Hepatocyte (in vitro differentiated cells): Measurements from ENCODE around the gene SOS1. TPM values are rescaled to one million over a fixed set of nuclear protein-coding genes. Genes with fewer than 3 reads are reported as not detected.

Experiments used
- DNase-seq: peaks from one replicate; pipeline ENCODE4 v3.0.0-alpha.2; 2016; ENCODE audit warnings: low spot score
- H2AFZ ChIP-seq: fragments of 200-600 bp; sonication (generic); 2 replicates; pipeline ENCODE4 v1.6.0; 2016; ENCODE audit warnings: antibody characterized with exemption, mild to moderate bottlenecking
- H3K27ac ChIP-seq: fragments of 200-600 bp; sonication (generic); 2 replicates; pipeline ENCODE4 v1.5.1; 2016; ENCODE audit warnings: mild to moderate bottlenecking
- H3K27me3 ChIP-seq: fragments of 200-600 bp; sonication (generic); 2 replicates; pipeline ENCODE4 v1.6.1; 2016
- H3K36me3 ChIP-seq: fragments of 200-600 bp; sonication (generic); replicated peaks from 2 replicates; pipeline ENCODE4 v1.5.1; 2016; ENCODE audit warnings: low read depth; ENCODE audit not compliant: insufficient read depth
- H3K4me1 ChIP-seq: fragments of 200-600 bp; sonication (generic); 2 replicates; pipeline ENCODE4 v1.5.1; 2016; ENCODE audit warnings: mild to moderate bottlenecking, moderate library complexity; ENCODE audit not compliant: insufficient read depth
- H3K4me2 ChIP-seq: fragments of 200-600 bp; sonication (generic); 2 replicates; pipeline ENCODE4 v1.6.0; 2016
- H3K4me3 ChIP-seq: fragments of 200-600 bp; sonication (generic); 2 replicates; pipeline ENCODE4 v1.5.1; 2016; ENCODE audit warnings: mild to moderate bottlenecking
- H3K79me2 ChIP-seq: fragments of 200-600 bp; sonication (generic); 2 replicates; pipeline ENCODE4 v1.6.0; 2017; ENCODE audit warnings: mild to moderate bottlenecking
- H3K9me2 ChIP-seq: fragments of 200-600 bp; sonication (generic); replicated peaks from 2 replicates; pipeline ENCODE4 v1.6.0; 2017; ENCODE audit warnings: mild to moderate bottlenecking; ENCODE audit not compliant: insufficient read depth
- H3K9me3 ChIP-seq: fragments of 200-600 bp; sonication (generic); 2 replicates; pipeline ENCODE4 v1.5.1; 2016; ENCODE audit warnings: low read depth, mild to moderate bottlenecking
- H4K20me1 ChIP-seq: fragments of 200-600 bp; sonication (generic); 2 replicates; pipeline ENCODE4 v1.6.0; 2016; ENCODE audit warnings: mild to moderate bottlenecking; ENCODE audit not compliant: insufficient read depth, poor library complexity, severe bottlenecking
- EZH2 ChIP-seq: fragments of 200-600 bp; sonication (generic); IDR thresholded peaks from 2 replicates; pipeline ENCODE4 v1.6.1; 2016; ENCODE audit warnings: antibody characterized with exemption, mild to moderate bottlenecking, borderline replicate concordance
- EZH2phosphoT487 ChIP-seq: fragments of 200-600 bp; sonication (generic); IDR thresholded peaks from one replicate; pipeline ENCODE4 v1.6.1; 2018; ENCODE audit warnings: antibody characterized with exemption, mild to moderate bottlenecking, low read depth, moderate library complexity; ENCODE audit not compliant: unreplicated experiment, severe bottlenecking
- WGBS: methylation state at CpG from one replicate; pipeline ENCODE4 v1.1.6; 2016; ENCODE audit warnings: low lambda C conversion rate; ENCODE audit errors: missing lambda C conversion rate; 5-methylcytosine and 5-hydroxymethylcytosine counted together
- polyA plus RNA-seq: library from polyadenylated mRNA; unstranded; fragments of >200 nt; fragmentation: Nextera tagmentation; extraction: Ambion mirVana; gene quantifications from 2 replicates; pipeline ENCODE4 v1.2.1, GENCODE V29; 2016
- total RNA-seq: library from RNA; depleted of rRNA; stranded (reverse); fragments of >200 nt; gene quantifications from 2 replicates; pipeline ENCODE4 v1.2.3, GENCODE V29; 2014
- TF ChIP-seq, protein P1 (sequence below): fragments of 200-600 bp; sonication (generic); IDR thresholded peaks from 2 replicates; pipeline ENCODE4 v1.5.1; 2016; ENCODE audit warnings: antibody characterized with exemption, mild to moderate bottlenecking; ENCODE audit not compliant: poor library complexity

The SOS1 gene
- total and polyA plus RNA-seq, 2 experiments from 2014 or later: 11.9 to 48.4 TPM

DNA sequence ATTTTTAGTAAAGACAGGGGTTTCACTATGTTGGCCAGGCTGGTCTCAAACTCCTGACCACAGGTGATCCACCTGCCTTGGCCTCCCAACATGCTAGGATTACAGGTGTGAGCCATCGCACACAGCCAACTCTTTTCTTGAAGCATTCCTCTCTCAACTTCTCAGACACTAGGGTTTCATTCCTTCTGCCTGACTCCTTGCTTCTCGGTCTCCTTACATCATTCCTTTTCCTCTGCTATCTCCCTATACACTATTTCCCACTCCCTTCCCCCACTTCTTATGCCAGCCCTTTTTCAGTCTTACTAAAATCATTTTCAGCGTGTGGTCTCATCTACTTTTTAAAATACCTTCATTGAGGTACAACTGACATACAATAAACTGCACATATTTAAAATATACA lies 6.1 kb downstream of the SOS1 start:
- Histone ChIP-seq H3K27ac (no peak overlapping the region), H3K9me3 (no peaks in the 10 kb centered on the region), H3K4me1 (peaks cover 18% of the 10 kb centered on the region), H3K27me3 (no peaks in the 10 kb centered on the region), H3K4me3 (no peak overlapping the region), H4K20me1 (peaks cover 93% of the 10 kb centered on the region), H3K9me2 (no peaks in the 10 kb centered on the region), H3K36me3 (no peaks in the 10 kb centered on the region), H3K79me2 (peaks cover 100% of the 10 kb centered on the region), H2AFZ (no peak overlapping the region), H3K4me2 (no peak overlapping the region)
- WGBS: 90% methylated on average over 3 of the region's 3 CpGs
- TF ChIP-seq EZH2phosphoT487 (no peak), EZH2 (no peak)
- TF ChIP-seq, protein P1, sequence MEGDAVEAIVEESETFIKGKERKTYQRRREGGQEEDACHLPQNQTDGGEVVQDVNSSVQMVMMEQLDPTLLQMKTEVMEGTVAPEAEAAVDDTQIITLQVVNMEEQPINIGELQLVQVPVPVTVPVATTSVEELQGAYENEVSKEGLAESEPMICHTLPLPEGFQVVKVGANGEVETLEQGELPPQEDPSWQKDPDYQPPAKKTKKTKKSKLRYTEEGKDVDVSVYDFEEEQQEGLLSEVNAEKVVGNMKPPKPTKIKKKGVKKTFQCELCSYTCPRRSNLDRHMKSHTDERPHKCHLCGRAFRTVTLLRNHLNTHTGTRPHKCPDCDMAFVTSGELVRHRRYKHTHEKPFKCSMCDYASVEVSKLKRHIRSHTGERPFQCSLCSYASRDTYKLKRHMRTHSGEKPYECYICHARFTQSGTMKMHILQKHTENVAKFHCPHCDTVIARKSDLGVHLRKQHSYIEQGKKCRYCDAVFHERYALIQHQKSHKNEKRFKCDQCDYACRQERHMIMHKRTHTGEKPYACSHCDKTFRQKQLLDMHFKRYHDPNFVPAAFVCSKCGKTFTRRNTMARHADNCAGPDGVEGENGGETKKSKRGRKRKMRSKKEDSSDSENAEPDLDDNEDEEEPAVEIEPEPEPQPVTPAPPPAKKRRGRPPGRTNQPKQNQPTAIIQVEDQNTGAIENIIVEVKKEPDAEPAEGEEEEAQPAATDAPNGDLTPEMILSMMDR: no peak
- DNase-seq: no peak

DNA sequence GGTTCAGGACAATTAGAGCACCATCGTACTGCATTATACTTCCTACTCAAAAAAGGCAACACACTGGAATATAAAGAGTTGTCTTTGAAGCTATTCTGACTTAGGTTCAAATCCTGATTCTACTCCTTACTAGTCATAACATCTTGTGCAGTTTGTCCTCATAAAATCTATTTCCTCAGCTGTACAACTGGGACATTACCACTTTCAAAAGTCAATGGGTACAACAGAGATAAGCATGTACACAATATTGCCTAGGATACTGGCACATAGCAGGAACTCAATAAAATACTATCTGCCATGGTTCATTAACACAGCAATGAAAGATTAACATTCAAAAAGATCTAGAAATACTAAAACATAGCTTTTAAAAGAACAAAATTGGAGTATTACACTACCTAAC lies 11.3 kb downstream of the SOS1 start:
- no peak overlapping the region for H3K4me2 ChIP-seq
- H3K27ac ChIP-seq: no peak overlapping the region
- H2AFZ ChIP-seq: no peak overlapping the region
- no peaks in the 10 kb centered on the region for H3K27me3 ChIP-seq
- no peak for TF ChIP-seq EZH2phosphoT487
- TF ChIP-seq, protein P1: no peak
- no peak for TF ChIP-seq EZH2
- H4K20me1 ChIP-seq: peaks cover 93% of the 10 kb centered on the region
- no peak for DNase-seq
- no peaks in the 10 kb centered on the region for H3K36me3 ChIP-seq
- peaks cover 98% of the 10 kb centered on the region for H3K79me2 ChIP-seq
- no peak overlapping the region for H3K4me3 ChIP-seq
- WGBS: 100% methylated on average over 1 of the region's 1 CpG
- H3K9me2 ChIP-seq: no peaks in the 10 kb centered on the region
- peaks cover 5% of the 10 kb centered on the region for H3K4me1 ChIP-seq
- H3K9me3 ChIP-seq: no peaks in the 10 kb centered on the region

DNA sequence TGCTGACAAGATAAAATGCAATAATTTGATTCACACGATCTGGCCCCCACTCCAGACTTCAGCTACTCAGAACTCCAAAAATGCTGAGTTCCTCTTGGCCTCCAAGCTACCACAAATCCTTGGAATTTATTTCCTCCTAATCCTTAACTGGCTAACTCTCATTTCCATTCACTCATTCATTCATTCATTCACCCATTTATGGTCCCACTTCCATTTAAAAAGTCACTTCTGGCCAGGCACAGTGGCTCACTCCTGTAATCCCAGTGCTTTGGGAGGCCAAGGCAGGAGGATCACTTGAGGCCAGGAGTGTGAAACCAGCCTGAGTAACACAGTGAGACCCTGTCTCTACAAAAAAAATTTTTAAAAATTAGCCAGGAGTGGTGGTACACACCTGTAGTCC lies 12.5 kb downstream of the SOS1 start:
- TF ChIP-seq EZH2 (no peak), EZH2phosphoT487 (no peak)
- TF ChIP-seq, protein P1: no peak
- Histone ChIP-seq H3K79me2 (peaks cover 98% of the 10 kb centered on the region), H3K4me3 (no peak overlapping the region), H3K4me1 (peaks cover 5% of the 10 kb centered on the region), H3K27ac (no peak overlapping the region), H3K4me2 (no peak overlapping the region), H3K9me3 (no peaks in the 10 kb centered on the region), H2AFZ (no peak overlapping the region), H4K20me1 (peaks cover 93% of the 10 kb centered on the region), H3K27me3 (no peaks in the 10 kb centered on the region), H3K36me3 (no peaks in the 10 kb centered on the region), H3K9me2 (no peaks in the 10 kb centered on the region)
- DNase-seq: no peak
- 85% methylated on average over 1 of the region's 1 CpG for WGBS

DNA sequence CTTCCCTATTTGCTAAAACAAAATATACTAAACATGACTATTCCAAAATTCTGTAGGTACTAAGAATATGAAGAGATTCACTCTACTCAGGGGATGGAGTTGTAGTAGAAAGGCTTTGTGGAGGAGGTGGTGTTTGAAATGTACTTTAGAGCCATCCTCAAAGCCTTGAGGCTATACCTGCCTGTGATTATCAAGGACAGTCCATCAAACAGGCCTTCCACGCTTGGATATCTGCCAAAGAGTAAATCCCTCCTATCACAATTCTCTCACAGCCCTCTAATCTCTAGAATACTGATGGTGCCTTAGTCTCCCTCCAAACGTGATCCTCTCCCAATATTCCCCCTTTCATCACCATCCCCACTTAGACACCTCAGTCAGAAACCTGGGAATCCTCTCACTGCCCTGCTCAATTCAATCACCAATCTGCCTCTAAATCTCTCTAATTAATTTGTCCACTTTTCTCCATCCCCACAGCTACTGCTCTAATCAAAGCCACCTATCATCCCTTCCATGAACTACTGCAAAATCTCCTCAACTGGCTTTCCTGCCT lies 13.1 kb downstream of the SOS1 start:
- TF ChIP-seq EZH2 (no peak), EZH2phosphoT487 (no peak)
- TF ChIP-seq, protein P1: no peak
- Histone ChIP-seq H3K27me3 (no peaks in the 10 kb centered on the region), H3K36me3 (no peaks in the 10 kb centered on the region), H3K4me3 (no peak overlapping the region), H3K4me1 (peaks cover 5% of the 10 kb centered on the region), H3K79me2 (peaks cover 98% of the 10 kb centered on the region), H3K4me2 (no peak overlapping the region), H2AFZ (no peak overlapping the region), H3K9me3 (no peaks in the 10 kb centered on the region), H4K20me1 (peaks cover 92% of the 10 kb centered on the region), H3K9me2 (no peaks in the 10 kb centered on the region), H3K27ac (no peak overlapping the region)
- DNase-seq: peak; percentile 7
- 35% methylated on average over 2 of the region's 2 CpGs for WGBS
